Body of pancreas (tissue), 4 donors: Measurements from ENCODE around the gene ADAMTSL1. TPM values are rescaled to one million over a fixed set of nuclear protein-coding genes. Genes with fewer than 3 reads are reported as not detected.

Source experiments
- ATAC-seq: fragments of 150-250 bp; one replicate; pipeline ENCODE4 v1.9.1; 2016
- DNase-seq, 4 donors: peaks; one replicate each; pipeline ENCODE4 v3.0.0-alpha.2; 2019
- H3K27ac ChIP-seq, 4 donors: fragments of 200-600 bp; sonication (generic); 1 replicate in 3 of 4; 2 replicates in 1 of 4; pipeline versions ENCODE4 v1.5.1 to v1.6.1; 2016 to 2019; ENCODE audit warnings: mild to moderate bottlenecking in 1 of 4, mixed read lengths in 1 of 4, moderate library complexity in 1 of 4
- H3K27me3 ChIP-seq, 2 donors: fragments of 200-600 bp; sonication (generic); one replicate each; pipeline ENCODE4 v1.6.0; 2016; ENCODE audit warnings: mild to moderate bottlenecking in 1 of 2
- H3K36me3 ChIP-seq, 2 donors: fragments of 200-600 bp; sonication (generic); replicated peaks in 1 of 2; 2 replicates each; pipeline ENCODE4 v1.5.1; 2016; ENCODE audit warnings: low read depth in 2 of 2; ENCODE audit not compliant: insufficient read depth in 1 of 2
- H3K4me1 ChIP-seq: fragments of 200-600 bp; sonication (generic); one replicate; pipeline ENCODE4 v1.6.0; 2016
- H3K4me3 ChIP-seq, 2 donors: fragments of 200-600 bp; sonication (generic); 1 replicate in 1 of 2; 2 replicates in 1 of 2; pipeline ENCODE4 v1.5.1; 2016 to 2019
- H3K9me3 ChIP-seq, 3 donors: fragments of 200-600 bp; sonication (generic); 1 replicate in 2 of 3; 2 replicates in 1 of 3; pipeline ENCODE4 v1.5.1; 2016
- CTCF ChIP-seq, 7 experiments: fragments of 450-650 bp in 4 of 7; fragments of 200-600 bp in 3 of 7; sonication (generic) in 3 of 7; IDR thresholded peaks; one replicate each; pipeline ENCODE4 v1.5.1; 2016 to 2019; ENCODE audit warnings: antibody characterized with exemption in 7 of 7
- POLR2A ChIP-seq, 3 donors: fragments of 450-650 bp; IDR thresholded peaks; one replicate each; pipeline ENCODE4 v1.6.1; 2016; ENCODE audit warnings: antibody characterized with exemption in 3 of 3, mild to moderate bottlenecking in 2 of 3
- WGBS, 2 donors: methylation state at CpG; one replicate each; pipeline ENCODE4 v1.1.5; 2017; 5-methylcytosine and 5-hydroxymethylcytosine counted together
- intact Hi-C: fragments of 100-400 bp; cut with DNase I; formaldehyde crosslinking; loops from one replicate; pipeline ENCODE4 v1.15.1; 2023
- total RNA-seq, 2 donors: library from RNA; depleted of rRNA; stranded (reverse); fragments of >200 nt; gene quantifications; one replicate each; pipeline ENCODE4 v1.1.0, GENCODE V29; 2016

Gene ADAMTSL1
- total RNA-seq, 2 donors from 2014 or later, result 0.52 to 0.99 TPM

GRCh38 chr9:18622186-18622836 lies 148.4 kb downstream of the ADAMTSL1 start:
- WGBS, 2 donors, result 70 to 79% methylated on average over 11 of the region's 11 CpGs
- ATAC-seq, result no peak

GRCh38 chr9:18623221-18624079 lies 149.5 kb downstream of the ADAMTSL1 start:
- Histone ChIP-seq H3K27ac (no peak overlapping the region), H3K4me3 (no peak overlapping the region), H3K27me3 (no peaks in the 10 kb centered on the region), H3K36me3 (no peaks in the 10 kb centered on the region), H3K4me1 (no peaks in the 10 kb centered on the region), H3K9me3 (no peaks in the 10 kb centered on the region)
- ATAC-seq (no peak), DNase-seq (no peak)
- intact Hi-C loops, result no loop called here
- no peak for TF ChIP-seq POLR2A (IDR thresholded peaks at IDR 0.05)
- WGBS, 2 donors, result 55 to 57% methylated on average over 4 of the region's 4 CpGs

More at GRCh38 chr9:18622186-18622836, 148.4 kb downstream of the ADAMTSL1 start:
- Histone ChIP-seq H3K27me3 (no peaks in the 10 kb centered on the region), H3K9me3 (no peaks in the 10 kb centered on the region), H3K36me3 (no peaks in the 10 kb centered on the region), H3K4me1 (no peaks in the 10 kb centered on the region), H3K4me3 (no peak overlapping the region), H3K27ac (no peak overlapping the region)
- TF ChIP-seq CTCF (IDR thresholded peaks at IDR 0.05), result no peak
- TF ChIP-seq POLR2A (IDR thresholded peaks at IDR 0.05), result no peak
- intact Hi-C loops, result no loop called here
- no peak for DNase-seq

GRCh38 chr9:18626046-18626698 lies 152.2 kb downstream of the ADAMTSL1 start:
- Histone ChIP-seq H3K27me3 (no peaks in the 10 kb centered on the region), H3K36me3 (no peaks in the 10 kb centered on the region), H3K4me3 (no peak overlapping the region), H3K4me1 (no peaks in the 10 kb centered on the region), H3K9me3 (no peaks in the 10 kb centered on the region), H3K27ac (no peak overlapping the region)
- intact Hi-C loops, result no loop called here
- WGBS, 2 donors, result 24 to 42% methylated on average over 2 of the region's 2 CpGs
- TF ChIP-seq POLR2A (IDR thresholded peaks at IDR 0.05) (no peak), CTCF (IDR thresholded peaks at IDR 0.05) (no peak)
- no peak for DNase-seq
- ATAC-seq, result no peak

- Histone ChIP-seq H3K9me3 (no peaks in the 10 kb centered on the region), H3K27me3 (no peaks in the 10 kb centered on the region), H3K36me3 (no peaks in the 10 kb centered on the region), H3K4me3 (no peak overlapping the region), H3K4me1 (no peaks in the 10 kb centered on the region), H3K27ac (no peak overlapping the region)
- DNase-seq, result no peak
- WGBS, 2 donors, result 40 to 50% methylated on average over 1 of the region's 1 CpG
- TF ChIP-seq POLR2A (IDR thresholded peaks at IDR 0.05) (no peak), CTCF (IDR thresholded peaks at IDR 0.05) (no peak)
- ATAC-seq, result no peak
- intact Hi-C loops, result no loop called here
These were observed 155.2 kb downstream of the ADAMTSL1 start for GRCh38 chr9:18629136-18629535.
